ENCODE results near the gene TARDBP. TPM values are rescaled to one million over a fixed set of nuclear protein-coding genes. Genes with fewer than 3 reads are reported as not detected.

The TARDBP gene
- polyA plus RNA-seq, 1 donor from 2014 or later, result 129 TPM

DNA sequence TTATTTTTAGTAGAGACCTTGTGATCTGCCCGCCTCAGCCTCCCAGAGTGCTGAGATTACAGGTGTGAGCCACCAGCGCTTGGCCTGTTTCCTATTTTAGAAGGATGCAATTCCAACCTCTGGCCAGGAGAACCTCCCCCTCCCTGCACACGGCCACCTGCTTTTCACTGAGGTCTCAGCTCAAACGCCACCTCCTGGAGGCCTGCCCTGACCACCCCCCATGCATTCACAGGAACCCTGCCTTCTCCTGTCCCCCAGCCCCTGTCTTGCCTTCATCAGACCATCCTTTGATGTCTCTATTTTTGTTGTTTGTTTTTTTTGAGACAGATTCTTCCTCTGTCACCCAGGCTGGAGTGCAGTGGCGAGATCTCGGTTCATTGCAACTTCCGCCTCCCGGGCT lies 45.0 kb downstream of the TARDBP start:
- H3K36me3 ChIP-seq (ENCODE audit: insufficient read depth, low read length), result no peaks in the 10 kb centered on the region
- H3K9ac ChIP-seq (ENCODE audit: low read length), result no peak overlapping the region
- H4K20me1 ChIP-seq (ENCODE audit: insufficient read depth), result no peaks in the 10 kb centered on the region
- no peak overlapping the region for H3K4me3 ChIP-seq (ENCODE audit: low read length)
- no peaks in the 10 kb centered on the region for H3K27me3 ChIP-seq (ENCODE audit: insufficient read depth, low read depth, low read length)
- no peaks in the 10 kb centered on the region for H3K9me2 ChIP-seq (ENCODE audit: insufficient read depth, low read length)
- TF ChIP-seq, protein P1, sequence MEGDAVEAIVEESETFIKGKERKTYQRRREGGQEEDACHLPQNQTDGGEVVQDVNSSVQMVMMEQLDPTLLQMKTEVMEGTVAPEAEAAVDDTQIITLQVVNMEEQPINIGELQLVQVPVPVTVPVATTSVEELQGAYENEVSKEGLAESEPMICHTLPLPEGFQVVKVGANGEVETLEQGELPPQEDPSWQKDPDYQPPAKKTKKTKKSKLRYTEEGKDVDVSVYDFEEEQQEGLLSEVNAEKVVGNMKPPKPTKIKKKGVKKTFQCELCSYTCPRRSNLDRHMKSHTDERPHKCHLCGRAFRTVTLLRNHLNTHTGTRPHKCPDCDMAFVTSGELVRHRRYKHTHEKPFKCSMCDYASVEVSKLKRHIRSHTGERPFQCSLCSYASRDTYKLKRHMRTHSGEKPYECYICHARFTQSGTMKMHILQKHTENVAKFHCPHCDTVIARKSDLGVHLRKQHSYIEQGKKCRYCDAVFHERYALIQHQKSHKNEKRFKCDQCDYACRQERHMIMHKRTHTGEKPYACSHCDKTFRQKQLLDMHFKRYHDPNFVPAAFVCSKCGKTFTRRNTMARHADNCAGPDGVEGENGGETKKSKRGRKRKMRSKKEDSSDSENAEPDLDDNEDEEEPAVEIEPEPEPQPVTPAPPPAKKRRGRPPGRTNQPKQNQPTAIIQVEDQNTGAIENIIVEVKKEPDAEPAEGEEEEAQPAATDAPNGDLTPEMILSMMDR (IDR thresholded peaks at IDR 0.05; ENCODE audit: poor library complexity, severe bottlenecking), result no peak
- peaks cover 7% of the 10 kb centered on the region for H3K79me2 ChIP-seq (replicated peaks; ENCODE audit: insufficient read depth, low read length)
- H2AFZ ChIP-seq (ENCODE audit: low read depth, low read length), result no peak overlapping the region
- H3F3A ChIP-seq (ENCODE audit: insufficient read depth, low read length, poor library complexity, severe bottlenecking), result no peaks in the 10 kb centered on the region
- no peak overlapping the region for H3K4me2 ChIP-seq (ENCODE audit: low read length)
- H3K27ac ChIP-seq (ENCODE audit: low read length), result no peak overlapping the region
- H3K9me3 ChIP-seq (ENCODE audit: low read length), result no peaks in the 10 kb centered on the region

DNA sequence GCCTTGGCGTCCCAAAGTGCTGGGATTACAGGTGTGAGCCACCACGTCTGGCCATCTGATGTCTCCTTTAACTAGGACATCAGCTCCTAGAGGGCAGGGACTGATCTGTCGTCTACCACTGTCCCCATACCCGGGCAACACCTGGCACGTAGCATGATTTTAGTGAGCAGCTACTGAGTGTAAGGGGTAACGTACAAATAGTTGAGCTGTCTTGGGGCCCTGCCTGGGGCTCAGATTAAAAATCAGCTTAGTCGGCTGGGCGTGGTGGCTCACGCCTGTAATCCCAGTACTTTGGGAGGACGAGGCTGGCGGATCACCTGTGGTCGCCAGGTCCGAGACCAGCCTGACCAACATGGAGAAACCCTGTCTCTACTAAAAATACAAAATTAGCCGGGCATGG lies 45.6 kb downstream of the TARDBP start:
- Histone ChIP-seq H3K4me2 (ENCODE audit: low read length) (no peak overlapping the region), H3K79me2 (replicated peaks; ENCODE audit: insufficient read depth, low read length) (peaks cover 7% of the 10 kb centered on the region), H3K36me3 (ENCODE audit: insufficient read depth, low read length) (peaks cover 1% of the 10 kb centered on the region), H3K27ac (ENCODE audit: low read length) (no peak overlapping the region), H2AFZ (ENCODE audit: low read depth, low read length) (no peak overlapping the region), H3K9me3 (ENCODE audit: low read length) (no peaks in the 10 kb centered on the region), H4K20me1 (ENCODE audit: insufficient read depth) (no peaks in the 10 kb centered on the region), H3F3A (ENCODE audit: insufficient read depth, low read length, poor library complexity, severe bottlenecking) (no peaks in the 10 kb centered on the region), H3K27me3 (ENCODE audit: insufficient read depth, low read depth, low read length) (no peaks in the 10 kb centered on the region), H3K9ac (ENCODE audit: low read length) (no peak overlapping the region), H3K4me3 (ENCODE audit: low read length) (no peak overlapping the region), H3K9me2 (ENCODE audit: insufficient read depth, low read length) (no peaks in the 10 kb centered on the region)
- TF ChIP-seq, protein P1 (IDR thresholded peaks at IDR 0.05; ENCODE audit: poor library complexity, severe bottlenecking), result no peak
- no peak for TF ChIP-seq TAF1 (IDR thresholded peaks at IDR 0.05; ENCODE audit: low read depth)
- no peak for TF ChIP-seq SMC3 (conservative IDR thresholded peaks at IDR 0.05; ENCODE audit: poor library complexity)
- no peak for TF ChIP-seq RAD21 (conservative IDR thresholded peaks at IDR 0.05)
- TF ChIP-seq EP300 (conservative IDR thresholded peaks at IDR 0.05; ENCODE audit: poor library complexity, severe bottlenecking), result no peak
- TF ChIP-seq POLR2AphosphoS5 (IDR thresholded peaks at IDR 0.05), result no peak
- TF ChIP-seq, protein P2, sequence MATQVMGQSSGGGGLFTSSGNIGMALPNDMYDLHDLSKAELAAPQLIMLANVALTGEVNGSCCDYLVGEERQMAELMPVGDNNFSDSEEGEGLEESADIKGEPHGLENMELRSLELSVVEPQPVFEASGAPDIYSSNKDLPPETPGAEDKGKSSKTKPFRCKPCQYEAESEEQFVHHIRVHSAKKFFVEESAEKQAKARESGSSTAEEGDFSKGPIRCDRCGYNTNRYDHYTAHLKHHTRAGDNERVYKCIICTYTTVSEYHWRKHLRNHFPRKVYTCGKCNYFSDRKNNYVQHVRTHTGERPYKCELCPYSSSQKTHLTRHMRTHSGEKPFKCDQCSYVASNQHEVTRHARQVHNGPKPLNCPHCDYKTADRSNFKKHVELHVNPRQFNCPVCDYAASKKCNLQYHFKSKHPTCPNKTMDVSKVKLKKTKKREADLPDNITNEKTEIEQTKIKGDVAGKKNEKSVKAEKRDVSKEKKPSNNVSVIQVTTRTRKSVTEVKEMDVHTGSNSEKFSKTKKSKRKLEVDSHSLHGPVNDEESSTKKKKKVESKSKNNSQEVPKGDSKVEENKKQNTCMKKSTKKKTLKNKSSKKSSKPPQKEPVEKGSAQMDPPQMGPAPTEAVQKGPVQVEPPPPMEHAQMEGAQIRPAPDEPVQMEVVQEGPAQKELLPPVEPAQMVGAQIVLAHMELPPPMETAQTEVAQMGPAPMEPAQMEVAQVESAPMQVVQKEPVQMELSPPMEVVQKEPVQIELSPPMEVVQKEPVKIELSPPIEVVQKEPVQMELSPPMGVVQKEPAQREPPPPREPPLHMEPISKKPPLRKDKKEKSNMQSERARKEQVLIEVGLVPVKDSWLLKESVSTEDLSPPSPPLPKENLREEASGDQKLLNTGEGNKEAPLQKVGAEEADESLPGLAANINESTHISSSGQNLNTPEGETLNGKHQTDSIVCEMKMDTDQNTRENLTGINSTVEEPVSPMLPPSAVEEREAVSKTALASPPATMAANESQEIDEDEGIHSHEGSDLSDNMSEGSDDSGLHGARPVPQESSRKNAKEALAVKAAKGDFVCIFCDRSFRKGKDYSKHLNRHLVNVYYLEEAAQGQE (IDR thresholded peaks at IDR 0.05; ENCODE audit: borderline replicate concordance), result no peak
- TF ChIP-seq EZH2 (IDR thresholded peaks at IDR 0.05; ENCODE audit: borderline replicate concordance, insufficient read depth, low read length, poor library complexity, severe bottlenecking), result no peak
- TF ChIP-seq MXI1 (conservative IDR thresholded peaks at IDR 0.05; ENCODE audit: poor library complexity, severe bottlenecking), result no peak

Measured in neural cell (in vitro differentiated cells).